ENCODE measurements around the gene ANO2. TPM values are rescaled to one million over a fixed set of nuclear protein-coding genes. Genes with fewer than 3 reads are reported as not detected.
"Not testable (repeated sequence)": the region's sequence is repeated elsewhere in the genome, so short reads cannot be mapped to it uniquely, and the experiment has no call there.

ANO2 gene
- total and polyA plus RNA-seq, 2 experiments from 2014 or later, result 0.21 TPM; not detected in 1

DNA sequence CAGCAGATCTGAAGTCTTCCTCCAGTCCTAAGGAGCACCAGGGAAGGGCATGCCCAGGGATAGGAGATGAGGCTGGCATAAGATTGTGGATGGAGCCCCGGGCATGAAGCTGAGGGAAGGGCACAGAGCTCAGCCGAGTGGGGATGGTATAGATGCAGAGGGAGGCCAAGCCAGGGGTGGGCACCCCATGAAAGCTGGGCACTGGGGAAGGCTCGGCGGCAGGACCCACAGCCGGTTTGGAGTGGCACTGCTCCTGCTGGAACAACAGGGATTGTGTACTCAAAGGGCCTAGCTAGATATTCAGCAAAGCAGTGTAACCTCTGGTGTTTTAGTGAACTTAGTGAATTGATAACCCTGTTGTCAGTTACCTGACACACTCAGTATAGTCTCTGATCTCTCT is 396.0 kb downstream of the ANO2 start:
- no peaks in the 10 kb centered on the region for H3K9me3 ChIP-seq (ENCODE audit: low read depth)
- no peaks in the 10 kb centered on the region for H3K36me3 ChIP-seq
- no peaks in the 10 kb centered on the region for H3K4me1 ChIP-seq (ENCODE audit: low read depth)
- no peak overlapping the region for H3K27ac ChIP-seq
- H3K27me3 ChIP-seq, result no peaks in the 10 kb centered on the region
- no peak overlapping the region for H3K4me3 ChIP-seq
- DNase-seq (ENCODE audit: low read depth in 1 of 2, low spot score in 1 of 2), result no peak
- TF ChIP-seq, protein P1, sequence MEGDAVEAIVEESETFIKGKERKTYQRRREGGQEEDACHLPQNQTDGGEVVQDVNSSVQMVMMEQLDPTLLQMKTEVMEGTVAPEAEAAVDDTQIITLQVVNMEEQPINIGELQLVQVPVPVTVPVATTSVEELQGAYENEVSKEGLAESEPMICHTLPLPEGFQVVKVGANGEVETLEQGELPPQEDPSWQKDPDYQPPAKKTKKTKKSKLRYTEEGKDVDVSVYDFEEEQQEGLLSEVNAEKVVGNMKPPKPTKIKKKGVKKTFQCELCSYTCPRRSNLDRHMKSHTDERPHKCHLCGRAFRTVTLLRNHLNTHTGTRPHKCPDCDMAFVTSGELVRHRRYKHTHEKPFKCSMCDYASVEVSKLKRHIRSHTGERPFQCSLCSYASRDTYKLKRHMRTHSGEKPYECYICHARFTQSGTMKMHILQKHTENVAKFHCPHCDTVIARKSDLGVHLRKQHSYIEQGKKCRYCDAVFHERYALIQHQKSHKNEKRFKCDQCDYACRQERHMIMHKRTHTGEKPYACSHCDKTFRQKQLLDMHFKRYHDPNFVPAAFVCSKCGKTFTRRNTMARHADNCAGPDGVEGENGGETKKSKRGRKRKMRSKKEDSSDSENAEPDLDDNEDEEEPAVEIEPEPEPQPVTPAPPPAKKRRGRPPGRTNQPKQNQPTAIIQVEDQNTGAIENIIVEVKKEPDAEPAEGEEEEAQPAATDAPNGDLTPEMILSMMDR (IDR thresholded peaks at IDR 0.05; ENCODE audit: low read depth, low read length), result no peak

DNA sequence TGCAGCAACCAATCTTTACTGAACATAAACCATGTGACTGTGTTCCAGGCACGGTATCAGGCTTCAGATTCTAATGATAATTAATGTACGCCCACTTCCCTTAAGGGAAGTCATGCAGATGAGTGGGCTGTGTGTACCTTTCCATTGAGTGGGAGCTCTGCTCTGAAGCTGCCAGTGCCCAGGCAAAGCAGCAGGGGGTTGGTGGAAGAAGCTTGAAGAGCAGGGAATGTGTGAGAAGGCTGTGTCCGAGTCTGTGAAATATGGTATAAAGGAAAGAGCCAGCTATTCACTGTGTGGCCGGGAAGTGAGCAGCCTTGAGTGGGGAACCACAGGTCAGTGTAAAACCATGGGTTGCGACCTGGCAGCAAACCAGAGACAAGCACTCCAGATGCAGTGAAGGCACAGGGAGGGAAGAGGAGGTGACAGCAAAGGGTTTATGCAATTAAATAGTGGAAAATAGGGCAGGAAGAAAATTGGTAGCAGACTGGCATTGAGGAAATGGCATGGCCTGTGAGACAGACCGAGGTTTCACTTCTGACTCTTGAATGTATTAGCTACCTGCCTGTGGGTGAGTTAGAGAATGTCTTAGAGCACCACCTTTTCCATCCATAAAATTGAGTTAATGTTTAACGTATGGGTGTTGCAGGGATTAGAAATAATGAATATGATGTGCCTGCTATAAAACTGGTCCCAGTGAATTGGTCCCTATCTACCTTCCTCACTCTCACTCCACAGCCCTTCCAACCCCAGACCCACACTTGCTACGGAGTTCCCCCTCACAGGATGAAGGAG is 396.7 kb downstream of the ANO2 start:
- Histone ChIP-seq H3K27ac (no peak overlapping the region), H3K4me1 (ENCODE audit: low read depth) (no peaks in the 10 kb centered on the region), H3K36me3 (no peaks in the 10 kb centered on the region), H3K27me3 (no peaks in the 10 kb centered on the region), H3K4me3 (no peak overlapping the region), H3K9me3 (ENCODE audit: low read depth) (no peaks in the 10 kb centered on the region)
- no peak for DNase-seq (ENCODE audit: low read depth in 1 of 2, low spot score in 1 of 2)
- TF ChIP-seq, protein P1 (IDR thresholded peaks at IDR 0.05; ENCODE audit: low read depth, low read length), result no peak

DNA sequence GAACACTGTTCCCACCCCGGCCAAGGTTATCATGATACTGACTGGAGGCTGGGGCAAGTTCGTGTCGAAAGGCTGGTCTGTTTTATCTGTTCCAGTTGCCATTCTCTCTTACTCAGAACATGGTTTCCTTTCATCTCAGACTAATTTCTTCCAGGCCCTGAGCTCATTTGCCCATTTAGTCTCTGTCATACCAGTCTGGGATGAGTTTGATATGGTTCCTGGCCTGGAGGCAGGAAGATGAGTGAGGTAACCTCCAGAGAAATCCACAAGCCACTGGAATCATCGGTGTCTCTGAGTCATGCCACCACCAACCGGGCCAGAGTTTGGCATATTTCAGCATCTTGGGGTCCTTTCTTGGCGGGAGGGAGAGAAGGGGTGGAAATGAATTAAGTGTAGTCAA is 398.4 kb downstream of the ANO2 start:
- TF ChIP-seq, protein P1 (IDR thresholded peaks at IDR 0.05; ENCODE audit: low read depth, low read length), result no peak
- no peak overlapping the region for H3K4me3 ChIP-seq
- H3K27me3 ChIP-seq, result no peaks in the 10 kb centered on the region
- H3K4me1 ChIP-seq (ENCODE audit: low read depth), result no peaks in the 10 kb centered on the region
- no peak for DNase-seq (ENCODE audit: low read depth in 1 of 2, low spot score in 1 of 2)
- H3K27ac ChIP-seq, result no peak overlapping the region
- H3K9me3 ChIP-seq (ENCODE audit: low read depth), result no peaks in the 10 kb centered on the region
- H3K36me3 ChIP-seq, result no peaks in the 10 kb centered on the region

GRCh38 chr12:5537771-5538170 is 407.3 kb downstream of the ANO2 start:
- Histone ChIP-seq H3K4me3 (no peak overlapping the region), H3K4me1 (ENCODE audit: low read depth) (no peaks in the 10 kb centered on the region), H3K27me3 (no peaks in the 10 kb centered on the region), H3K27ac (no peak overlapping the region), H3K36me3 (no peaks in the 10 kb centered on the region), H3K9me3 (ENCODE audit: low read depth) (no peaks in the 10 kb centered on the region)
- DNase-seq (ENCODE audit: low read depth in 1 of 2, low spot score in 1 of 2), result no peak
- TF ChIP-seq, protein P1 (IDR thresholded peaks at IDR 0.05; ENCODE audit: low read depth, low read length), result no peak

GRCh38 chr12:5537026-5537615 is 407.9 kb downstream of the ANO2 start:
- not testable (repeated sequence) for H3K9me3 ChIP-seq (ENCODE audit: low read depth); H3K27ac ChIP-seq; H3K27me3 ChIP-seq; H3K4me1 ChIP-seq (ENCODE audit: low read depth); H3K4me3 ChIP-seq; H3K36me3 ChIP-seq; DNase-seq (ENCODE audit: low read depth in 1 of 2, low spot score in 1 of 2)

GRCh38 chr12:5535541-5535940 is 409.5 kb downstream of the ANO2 start:
- Histone ChIP-seq H3K4me3 (no peak overlapping the region), H3K36me3 (no peaks in the 10 kb centered on the region), H3K27me3 (no peaks in the 10 kb centered on the region), H3K4me1 (ENCODE audit: low read depth) (no peaks in the 10 kb centered on the region), H3K27ac (no peak overlapping the region), H3K9me3 (ENCODE audit: low read depth) (no peaks in the 10 kb centered on the region)
- TF ChIP-seq, protein P1 (IDR thresholded peaks at IDR 0.05; ENCODE audit: low read depth, low read length), result no peak
- no peak for DNase-seq (ENCODE audit: low read depth in 1 of 2, low spot score in 1 of 2)

Measured in cardiac muscle cell (in vitro differentiated cells and primary cell).